GM23248 (cell line): ENCODE results near the gene SLC13A5. TPM values are rescaled to one million over a fixed set of nuclear protein-coding genes. Genes with fewer than 3 reads are reported as not detected.

Source experiments
- DNase-seq: peaks from one replicate; pipeline ENCODE4 v3.0.0-alpha.2; 2015
- H2AFZ ChIP-seq: fragments of 200-600 bp; sonication (generic); 2 replicates; pipeline ENCODE4 v1.6.1; 2016; ENCODE audit warnings: antibody characterized with exemption
- H3F3A ChIP-seq: fragments of 200-600 bp; sonication (generic); 2 replicates; pipeline ENCODE4 v1.6.1; 2016; ENCODE audit warnings: mild to moderate bottlenecking, antibody characterized with exemption, mixed run types; ENCODE audit not compliant: insufficient read depth
- H3K27ac ChIP-seq: fragments of 200-600 bp; sonication (generic); 2 replicates; pipeline ENCODE4 v1.5.1; 2016; ENCODE audit warnings: mild to moderate bottlenecking
- H3K27me3 ChIP-seq: fragments of 200-600 bp; sonication (generic); replicated peaks from 2 replicates; pipeline ENCODE4 v1.6.1; 2016; ENCODE audit warnings: mild to moderate bottlenecking; ENCODE audit not compliant: insufficient read depth
- H3K36me3 ChIP-seq: fragments of 200-600 bp; sonication (generic); 2 replicates; pipeline ENCODE4 v1.6.1; 2016; ENCODE audit warnings: low read depth, mild to moderate bottlenecking
- H3K4me1 ChIP-seq: fragments of 200-600 bp; sonication (generic); 2 replicates; pipeline ENCODE4 v1.6.1; 2016; ENCODE audit warnings: mild to moderate bottlenecking; ENCODE audit not compliant: insufficient read depth
- H3K4me2 ChIP-seq: fragments of 200-600 bp; sonication (generic); one replicate; pipeline ENCODE4 v1.6.1; 2016; ENCODE audit warnings: mild to moderate bottlenecking; ENCODE audit not compliant: unreplicated experiment
- H3K4me3 ChIP-seq: fragments of 200-600 bp; sonication (generic); 2 replicates; pipeline ENCODE4 v1.5.1; 2016; ENCODE audit warnings: mild to moderate bottlenecking
- H3K79me2 ChIP-seq: fragments of 200-600 bp; sonication (generic); 2 replicates; pipeline ENCODE4 v1.6.1; 2016; ENCODE audit warnings: mild to moderate bottlenecking; ENCODE audit not compliant: insufficient read depth
- H3K9ac ChIP-seq: fragments of 200-600 bp; sonication (generic); 2 replicates; pipeline ENCODE4 v1.6.1; 2016; ENCODE audit warnings: mild to moderate bottlenecking
- H3K9me2 ChIP-seq: fragments of 200-600 bp; sonication (generic); 2 replicates; pipeline ENCODE4 v1.6.1; 2016; ENCODE audit warnings: mixed run types, mild to moderate bottlenecking, moderate library complexity; ENCODE audit not compliant: insufficient read depth
- H3K9me3 ChIP-seq: fragments of 200-600 bp; sonication (generic); one replicate; pipeline ENCODE4 v1.6.1; 2017; ENCODE audit warnings: low read depth
- H4K20me1 ChIP-seq: fragments of 200-600 bp; sonication (generic); 2 replicates; pipeline ENCODE4 v1.6.0; 2016; ENCODE audit not compliant: insufficient read depth
- EZH2 ChIP-seq: fragments of 200-600 bp; sonication (generic); IDR thresholded peaks from 2 replicates; pipeline ENCODE4 v1.6.1; 2018; ENCODE audit warnings: antibody characterized with exemption, mild to moderate bottlenecking; ENCODE audit not compliant: insufficient read depth, poor library complexity, severe bottlenecking
- EZH2phosphoT487 ChIP-seq: fragments of 200-600 bp; sonication (generic); IDR thresholded peaks from 2 replicates; pipeline ENCODE4 v1.6.1; 2018; ENCODE audit warnings: antibody characterized with exemption, moderate library complexity, mild to moderate bottlenecking, low read depth; ENCODE audit not compliant: insufficient read depth
- WGBS, 2 experiments: methylation state at CpG; one replicate each; pipeline ENCODE4 v1.1.6; 2015 to 2017; ENCODE audit warnings: low lambda C conversion rate in 2 of 2, low coverage in 1 of 2; ENCODE audit errors: missing lambda C conversion rate in 2 of 2; 5-methylcytosine and 5-hydroxymethylcytosine counted together
- in situ Hi-C: fragments of 300-500 bp; cut with MboI; formaldehyde crosslinking; loops from 2 replicates; pipeline ENCODE4 v1.15.0; 2020
- polyA plus RNA-seq: library from polyadenylated mRNA; unstranded; fragments of >200 nt; fragmentation: Nextera tagmentation; extraction: Ambion mirVana; gene quantifications from 2 replicates; pipeline ENCODE4 v1.2.1, GENCODE V29; 2016
- total RNA-seq: library from RNA; depleted of rRNA; stranded (reverse); fragments of >200 nt; shearing (Covaris generic); gene quantifications from 2 replicates; pipeline ENCODE4 v1.2.3, GENCODE V29; 2014

The SLC13A5 gene
- total and polyA plus RNA-seq, 2 experiments from 2014 or later, result not detected

DNA sequence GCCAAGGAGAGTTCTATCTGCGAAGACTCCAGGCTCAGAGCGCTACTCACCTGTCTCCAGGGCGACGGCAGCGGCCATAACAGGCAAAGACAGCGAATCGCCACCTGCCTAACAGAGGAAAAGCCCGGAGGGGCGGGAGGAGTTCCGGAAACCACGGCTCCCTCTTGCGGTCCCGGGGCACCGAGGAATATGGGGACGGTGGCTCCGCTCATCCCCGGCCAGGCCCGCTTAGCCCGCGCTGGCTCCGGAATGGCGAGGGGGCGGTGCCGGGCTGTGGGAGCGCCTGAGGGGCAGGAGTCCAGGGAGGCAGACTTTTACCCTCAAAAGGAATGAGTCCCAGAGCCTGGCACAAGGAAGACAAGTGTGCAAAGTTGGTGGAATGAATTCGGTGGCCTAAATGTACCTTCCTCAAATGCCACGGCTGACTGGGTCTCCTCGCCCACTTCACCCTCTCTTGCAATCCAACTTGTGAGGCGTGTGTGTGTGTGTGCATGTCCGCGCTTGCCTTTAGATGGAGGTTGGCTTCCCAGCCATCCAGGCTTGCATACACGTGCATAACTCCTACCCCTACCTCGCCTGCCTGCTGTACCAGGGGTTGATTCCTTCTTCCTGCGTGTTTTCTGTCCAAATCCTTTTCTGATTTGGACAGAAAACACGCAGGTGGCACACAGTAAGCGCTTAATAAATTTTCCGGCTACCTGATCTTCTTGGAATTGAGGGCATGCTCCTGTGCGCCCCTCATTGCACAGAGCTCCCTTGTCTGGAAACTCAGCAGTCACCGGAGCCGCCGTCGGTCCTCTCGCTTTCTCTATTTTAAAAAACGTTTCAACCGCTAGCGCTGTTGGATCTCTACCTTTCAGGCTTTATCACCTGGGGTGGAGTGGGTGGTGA, 58.1 kb downstream of the SLC13A5 start:
- Histone ChIP-seq H3F3A (peaks cover 21% of the 10 kb centered on the region), H3K36me3 (no peaks in the 10 kb centered on the region), H3K79me2 (peaks cover 7% of the 10 kb centered on the region), H3K4me3 (no peak overlapping the region), H3K9me2 (no peaks in the 10 kb centered on the region), H3K9me3 (no peaks in the 10 kb centered on the region), H3K4me2 (peak overlapping the region; percentile 20), H4K20me1 (peaks cover 3% of the 10 kb centered on the region; the same call in 1 of the 2 replicates), H3K27me3 (peaks cover 20% of the 10 kb centered on the region), H3K4me1 (peaks cover 18% of the 10 kb centered on the region; the same call in 1 of the 2 replicates), H2AFZ (no peak overlapping the region), H3K27ac (no peak overlapping the region), H3K9ac (no peak overlapping the region)
- no peak for DNase-seq
- TF ChIP-seq EZH2phosphoT487, result 0 out of 2 replicates have a peak, but pooled peaks have one; percentile 43
- TF ChIP-seq EZH2, result peak; percentile 81
- in situ Hi-C loops, result no loop called here
- 24 to 25% methylated on average over 46 of the region's 46 CpGs for WGBS, 2 experiments

- peaks cover 19% of the 10 kb centered on the region; the same call in 1 of the 2 replicates for H3K36me3 ChIP-seq
- 5 to 7% methylated on average over 15 to 41 of the region's 47 CpGs for WGBS, 2 experiments
- H3K4me2 ChIP-seq, result peak overlapping the region; percentile 72
- DNase-seq, result peak; percentile 60
- H2AFZ ChIP-seq, result peak overlapping the region; percentile 95
- in situ Hi-C loops, result no loop called here
- TF ChIP-seq EZH2 (no peak), EZH2phosphoT487 (no peak)
- H3K4me1 ChIP-seq, result peaks cover 25% of the 10 kb centered on the region; the same call in 1 of the 2 replicates
- H3K79me2 ChIP-seq, result peaks cover 38% of the 10 kb centered on the region
- peaks cover 6% of the 10 kb centered on the region; the same call in 1 of the 2 replicates for H4K20me1 ChIP-seq
- no peaks in the 10 kb centered on the region for H3K9me2 ChIP-seq
- H3F3A ChIP-seq, result peaks cover 22% of the 10 kb centered on the region
- no peaks in the 10 kb centered on the region for H3K9me3 ChIP-seq
- peak overlapping the region; percentile 88 for H3K4me3 ChIP-seq
- H3K27ac ChIP-seq, result peak overlapping the region; percentile 32; the same call in 1 of the 2 replicates
- peak overlapping the region; percentile 97 for H3K9ac ChIP-seq
- H3K27me3 ChIP-seq, result peaks cover 12% of the 10 kb centered on the region
Observed at GRCh38 chr17:6651919-6652452, 61.2 kb downstream of the SLC13A5 start.

GRCh38 chr17:6651354-6651918, 61.7 kb downstream of the SLC13A5 start, which contains the start of the genes C17orf100 and MED31:
Gene C17orf100 (plus strand): TSS chr17:6651762. CDS start chr17:6651914, 152 bp downstream.
Gene MED31 (minus strand): TSS chr17:6651605. CDS start chr17:6651528, 77 bp downstream.
- H3F3A ChIP-seq, result peaks cover 22% of the 10 kb centered on the region
- no peaks in the 10 kb centered on the region for H3K9me2 ChIP-seq
- peak within 1 kb of the TSS; percentile 97 for H3K9ac ChIP-seq
- peak within 1 kb of the TSS; percentile 88 for H3K4me3 ChIP-seq
- TF ChIP-seq EZH2 (no peak), EZH2phosphoT487 (no peak)
- H2AFZ ChIP-seq, result peak within 1 kb of the TSS; percentile 95
- peak within 1 kb of the TSS; percentile 94 for H3K27ac ChIP-seq
- H3K9me3 ChIP-seq, result no peaks in the 10 kb centered on the region
- H3K36me3 ChIP-seq, result peaks cover 19% of the 10 kb centered on the region; the same call in 1 of the 2 replicates
- in situ Hi-C loops, result no loop called here
- 1 to 2% methylated on average over 33 of the region's 35 CpGs for WGBS, 2 experiments
- peaks cover 44% of the 10 kb centered on the region for H3K79me2 ChIP-seq
- H3K4me2 ChIP-seq, result peak within 1 kb of the TSS; percentile 96
- peaks cover 6% of the 10 kb centered on the region; the same call in 1 of the 2 replicates for H4K20me1 ChIP-seq
- H3K27me3 ChIP-seq, result peaks cover 12% of the 10 kb centered on the region
- peaks cover 25% of the 10 kb centered on the region; the same call in 1 of the 2 replicates for H3K4me1 ChIP-seq
- DNase-seq, result peak; percentile 97

GRCh38 chr17:6648181-6648580, 65.0 kb downstream of the SLC13A5 start:
- Histone ChIP-seq H3K4me2 (no peak overlapping the region), H3K4me3 (no peak overlapping the region), H3K79me2 (peaks cover 72% of the 10 kb centered on the region), H3K4me1 (peaks cover 43% of the 10 kb centered on the region), H2AFZ (no peak overlapping the region), H3K9me2 (no peaks in the 10 kb centered on the region), H3K27ac (no peak overlapping the region), H3K36me3 (peaks cover 38% of the 10 kb centered on the region; the same call in 1 of the 2 replicates), H3K9me3 (no peaks in the 10 kb centered on the region), H3K9ac (no peak overlapping the region), H4K20me1 (peaks cover 10% of the 10 kb centered on the region; the same call in 1 of the 2 replicates), H3F3A (peaks cover 49% of the 10 kb centered on the region), H3K27me3 (no peaks in the 10 kb centered on the region)
- DNase-seq, result peak; percentile 45
- in situ Hi-C loops, result no loop called here
- TF ChIP-seq EZH2phosphoT487 (no peak), EZH2 (no peak)
